ENCODE measurements around the gene CMIP. TPM values are rescaled to one million over a fixed set of nuclear protein-coding genes. Genes with fewer than 3 reads are reported as not detected.

The CMIP gene
- polyA plus RNA-seq, 1 donor from 2014 or later, result 15.1 TPM

GRCh38 chr16:81669473-81670350 is 225.1 kb downstream of the CMIP start:
- Histone ChIP-seq H3K4me2 (ENCODE audit: low read length) (no peak overlapping the region), H3K4me3 (ENCODE audit: low read length) (no peak overlapping the region), H3K9me2 (ENCODE audit: insufficient read depth, low read length) (no peaks in the 10 kb centered on the region), H3K27ac (ENCODE audit: low read length) (no peak overlapping the region), H2AFZ (ENCODE audit: low read depth, low read length) (no peak overlapping the region), H4K20me1 (ENCODE audit: insufficient read depth) (no peaks in the 10 kb centered on the region), H3K9ac (ENCODE audit: low read length) (no peak overlapping the region), H3K36me3 (ENCODE audit: insufficient read depth, low read length) (peaks cover 10% of the 10 kb centered on the region), H3F3A (ENCODE audit: insufficient read depth, low read length, poor library complexity, severe bottlenecking) (no peaks in the 10 kb centered on the region), H3K27me3 (ENCODE audit: insufficient read depth, low read depth, low read length) (no peaks in the 10 kb centered on the region), H3K79me2 (replicated peaks; ENCODE audit: insufficient read depth, low read length) (no peaks in the 10 kb centered on the region), H3K9me3 (ENCODE audit: low read length) (no peaks in the 10 kb centered on the region)
- no peak for TF ChIP-seq TAF1 (IDR thresholded peaks at IDR 0.05; ENCODE audit: low read depth)
- TF ChIP-seq REST (IDR thresholded peaks at IDR 0.05; ENCODE audit: borderline replicate concordance), result no peak
- no peak for TF ChIP-seq SMC3 (conservative IDR thresholded peaks at IDR 0.05; ENCODE audit: poor library complexity)
- TF ChIP-seq CTCF (IDR thresholded peaks at IDR 0.05; ENCODE audit: poor library complexity, severe bottlenecking), result no peak
- TF ChIP-seq EP300 (conservative IDR thresholded peaks at IDR 0.05; ENCODE audit: poor library complexity, severe bottlenecking), result no peak
- no peak for TF ChIP-seq MXI1 (conservative IDR thresholded peaks at IDR 0.05; ENCODE audit: poor library complexity, severe bottlenecking)
- no peak for TF ChIP-seq RAD21 (conservative IDR thresholded peaks at IDR 0.05)
- TF ChIP-seq POLR2AphosphoS5 (IDR thresholded peaks at IDR 0.05), result no peak
- TF ChIP-seq EZH2 (IDR thresholded peaks at IDR 0.05; ENCODE audit: borderline replicate concordance, insufficient read depth, low read length, poor library complexity, severe bottlenecking), result no peak

- Histone ChIP-seq H3K4me3 (ENCODE audit: low read length) (no peak overlapping the region), H4K20me1 (ENCODE audit: insufficient read depth) (no peaks in the 10 kb centered on the region), H3K9me2 (ENCODE audit: insufficient read depth, low read length) (no peaks in the 10 kb centered on the region), H3K4me2 (ENCODE audit: low read length) (no peak overlapping the region), H3K9ac (ENCODE audit: low read length) (no peak overlapping the region), H3K79me2 (replicated peaks; ENCODE audit: insufficient read depth, low read length) (no peaks in the 10 kb centered on the region), H3K36me3 (ENCODE audit: insufficient read depth, low read length) (peaks cover 7% of the 10 kb centered on the region), H3F3A (ENCODE audit: insufficient read depth, low read length, poor library complexity, severe bottlenecking) (no peaks in the 10 kb centered on the region), H3K9me3 (ENCODE audit: low read length) (no peaks in the 10 kb centered on the region), H3K27ac (ENCODE audit: low read length) (no peak overlapping the region), H3K27me3 (ENCODE audit: insufficient read depth, low read depth, low read length) (no peaks in the 10 kb centered on the region), H2AFZ (ENCODE audit: low read depth, low read length) (no peak overlapping the region)
- no peak for TF ChIP-seq EP300 (conservative IDR thresholded peaks at IDR 0.05; ENCODE audit: poor library complexity, severe bottlenecking)
- no peak for TF ChIP-seq REST (IDR thresholded peaks at IDR 0.05; ENCODE audit: borderline replicate concordance)
- no peak for TF ChIP-seq EZH2 (IDR thresholded peaks at IDR 0.05; ENCODE audit: borderline replicate concordance, insufficient read depth, low read length, poor library complexity, severe bottlenecking)
- TF ChIP-seq CTCF (IDR thresholded peaks at IDR 0.05; ENCODE audit: poor library complexity, severe bottlenecking), result no peak
These were observed 227.4 kb downstream of the CMIP start for GRCh38 chr16:81671738-81672597.
